Head of caudate nucleus (tissue), 42 donors: ENCODE results near the gene UBE3B.
A peak's percentile ranks its signal among the peaks of the same experiment; 100 is the strongest.

ENCODE experiments used
- DNase-seq, 42 donors: peaks; one replicate each; pipeline versions ENCODE4 v3.0.0 to v3.0.0-alpha.2; 2020 to 2021; ENCODE audit warnings: mixed read lengths in 7 of 42
- intact Hi-C: fragments of 100-400 bp; cut with DNase I; formaldehyde crosslinking; loops from one replicate; pipeline ENCODE4 v1.15.0; 2022

UBE3B gene

GRCh38 chr12:109558374-109559199 lies 81.2 kb downstream of the UBE3B start:
- intact Hi-C loops, result no loop called here

GRCh38 chr12:109559200-109559505 lies 81.7 kb downstream of the UBE3B start:
- no peak for DNase-seq
- intact Hi-C loops, result no loop called here

More at GRCh38 chr12:109558374-109559199, 81.2 kb downstream of the UBE3B start:
- no peak for DNase-seq

GRCh38 chr12:109559601-109560000 lies 82.2 kb downstream of the UBE3B start:
- DNase-seq, result no peak
- intact Hi-C loops, result no loop called here

GRCh38 chr12:109560867-109561710 lies 83.7 kb downstream of the UBE3B start:
- DNase-seq, result no peak
- intact Hi-C loops, result no loop called here

GRCh38 chr12:109561711-109562030 lies 84.2 kb downstream of the UBE3B start:
- no peak for DNase-seq
- intact Hi-C loops, result no loop called here

- intact Hi-C loops, result no loop called here
- no peak for DNase-seq
These were observed 85.4 kb downstream of the UBE3B start for GRCh38 chr12:109562871-109563270.

- DNase-seq, result no peak
- intact Hi-C loops, result no loop called here
These were observed 86.2 kb downstream of the UBE3B start for GRCh38 chr12:109563291-109564284.

GRCh38 chr12:109566424-109566823 lies 89.0 kb downstream of the UBE3B start:
- intact Hi-C loops, result no loop called here
- DNase-seq, result no peak

GRCh38 chr12:109567296-109567695 lies 89.9 kb downstream of the UBE3B start:
- no peak for DNase-seq
- intact Hi-C loops, result no loop called here

- intact Hi-C loops, result no loop called here
- DNase-seq, result no peak
These were observed 90.5 kb downstream of the UBE3B start for GRCh38 chr12:109567967-109568366.

GRCh38 chr12:109568486-109568885 lies 91.1 kb downstream of the UBE3B start:
- intact Hi-C loops, result no loop called here
- DNase-seq, result no peak

- intact Hi-C loops, result no loop called here
- DNase-seq, result no peak
These were observed 94.5 kb downstream of the UBE3B start for GRCh38 chr12:109571773-109572505.

GRCh38 chr12:109572506-109572845 lies 95.0 kb downstream of the UBE3B start:
- DNase-seq, result no peak
- intact Hi-C loops, result no loop called here

- intact Hi-C loops, result no loop called here
- DNase-seq, result peak; percentile 96 to 100 (median 99)
These were observed 95.8 kb downstream of the UBE3B start, which contains the start of the genes MMAB and MVK for GRCh38 chr12:109573029-109573913. Gene MMAB (minus strand): TSS chr12:109573504. CDS start chr12:109573480, 24 bp downstream. Gene MVK (plus strand): TSS chr12:109573794. CDS start chr12:109574823, 1,029 bp downstream.

GRCh38 chr12:109573914-109574244 lies 96.4 kb downstream of the UBE3B start:
- DNase-seq, result no peak
- intact Hi-C loops, result no loop called here

- intact Hi-C loops, result no loop called here
- no peak for DNase-seq
These were observed 98.2 kb downstream of the UBE3B start for GRCh38 chr12:109575683-109576082.

GRCh38 chr12:109577311-109577710 lies 99.9 kb downstream of the UBE3B start:
- DNase-seq, result no peak
- intact Hi-C loops, result no loop called here
